ENCODE data around the gene AKIRIN1.

DNA sequence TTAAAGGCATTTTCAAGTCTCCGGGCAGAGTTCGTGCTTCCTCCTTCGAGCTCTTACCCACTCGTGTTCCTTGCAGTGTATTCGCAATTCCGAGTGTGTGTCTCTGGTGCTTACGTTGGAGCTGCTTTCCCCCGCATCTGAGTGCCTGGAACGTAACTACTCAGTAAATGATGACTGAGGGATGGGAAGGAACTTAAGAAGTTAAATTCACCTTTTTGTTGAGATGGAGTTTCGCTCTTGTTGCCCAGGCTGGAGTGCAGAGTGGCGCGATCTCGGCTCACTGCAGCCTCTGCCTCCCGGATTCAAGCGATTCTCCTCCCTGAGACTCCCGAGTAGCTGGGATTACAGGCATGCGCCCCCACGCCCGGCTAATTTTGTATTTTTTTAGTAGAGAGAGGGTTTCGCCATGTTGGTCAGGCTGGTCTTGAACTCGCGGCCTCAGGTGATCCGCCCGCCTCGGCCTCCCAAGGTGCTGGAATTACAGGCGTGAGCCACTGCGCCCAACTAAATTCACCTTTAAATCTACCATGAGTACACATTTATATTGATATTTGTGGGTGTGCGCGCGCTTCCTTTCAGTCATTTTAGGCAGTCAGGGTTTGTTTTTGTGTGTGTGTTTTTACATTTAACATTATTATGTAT is 35.9 kb downstream of the AKIRIN1 start:
- TF ChIP-seq, protein P1, sequence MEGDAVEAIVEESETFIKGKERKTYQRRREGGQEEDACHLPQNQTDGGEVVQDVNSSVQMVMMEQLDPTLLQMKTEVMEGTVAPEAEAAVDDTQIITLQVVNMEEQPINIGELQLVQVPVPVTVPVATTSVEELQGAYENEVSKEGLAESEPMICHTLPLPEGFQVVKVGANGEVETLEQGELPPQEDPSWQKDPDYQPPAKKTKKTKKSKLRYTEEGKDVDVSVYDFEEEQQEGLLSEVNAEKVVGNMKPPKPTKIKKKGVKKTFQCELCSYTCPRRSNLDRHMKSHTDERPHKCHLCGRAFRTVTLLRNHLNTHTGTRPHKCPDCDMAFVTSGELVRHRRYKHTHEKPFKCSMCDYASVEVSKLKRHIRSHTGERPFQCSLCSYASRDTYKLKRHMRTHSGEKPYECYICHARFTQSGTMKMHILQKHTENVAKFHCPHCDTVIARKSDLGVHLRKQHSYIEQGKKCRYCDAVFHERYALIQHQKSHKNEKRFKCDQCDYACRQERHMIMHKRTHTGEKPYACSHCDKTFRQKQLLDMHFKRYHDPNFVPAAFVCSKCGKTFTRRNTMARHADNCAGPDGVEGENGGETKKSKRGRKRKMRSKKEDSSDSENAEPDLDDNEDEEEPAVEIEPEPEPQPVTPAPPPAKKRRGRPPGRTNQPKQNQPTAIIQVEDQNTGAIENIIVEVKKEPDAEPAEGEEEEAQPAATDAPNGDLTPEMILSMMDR (IDR thresholded peaks at IDR 0.05) = no peak
- TF ChIP-seq POLR2A (IDR thresholded peaks at IDR 0.05) = no peak
